GM10266 (cell line): ENCODE measurements around the gene PPFIA4.

Experiments used
- DNase-seq: peaks from one replicate; pipeline ENCODE4 v3.0.0; 2012; ENCODE audit errors: extremely low spot score
- TF ChIP-seq, protein P1 (sequence below): IDR thresholded peaks from 2 replicates; pipeline ENCODE4 v1.5.1; 2012; ENCODE audit warnings: mild to moderate bottlenecking, low read depth; ENCODE audit not compliant: control insufficient read depth, insufficient read depth; ENCODE audit errors: missing control alignments

PPFIA4 gene

DNA sequence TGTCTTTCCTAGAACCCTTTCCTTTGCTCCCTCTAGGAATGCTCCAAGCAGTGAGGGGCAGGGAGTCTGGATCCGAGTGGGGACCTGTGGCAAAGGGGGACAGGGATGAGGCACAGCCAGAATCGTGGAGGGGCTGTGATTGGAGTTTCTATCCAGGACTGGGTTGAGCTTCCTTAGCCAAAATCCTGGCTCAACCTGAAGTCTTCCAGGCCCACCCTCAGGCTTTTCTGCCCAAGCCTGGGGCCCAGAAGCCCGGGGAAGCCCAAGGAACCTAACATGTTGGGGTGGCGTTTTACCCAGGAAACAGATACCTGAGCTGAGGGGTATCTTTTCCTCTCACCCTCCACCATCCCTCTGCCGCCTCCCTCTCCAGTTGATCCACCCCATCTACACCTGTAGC, 54.2 kb downstream of the PPFIA4 start:
- DNase-seq = no peak
- TF ChIP-seq, protein P1, sequence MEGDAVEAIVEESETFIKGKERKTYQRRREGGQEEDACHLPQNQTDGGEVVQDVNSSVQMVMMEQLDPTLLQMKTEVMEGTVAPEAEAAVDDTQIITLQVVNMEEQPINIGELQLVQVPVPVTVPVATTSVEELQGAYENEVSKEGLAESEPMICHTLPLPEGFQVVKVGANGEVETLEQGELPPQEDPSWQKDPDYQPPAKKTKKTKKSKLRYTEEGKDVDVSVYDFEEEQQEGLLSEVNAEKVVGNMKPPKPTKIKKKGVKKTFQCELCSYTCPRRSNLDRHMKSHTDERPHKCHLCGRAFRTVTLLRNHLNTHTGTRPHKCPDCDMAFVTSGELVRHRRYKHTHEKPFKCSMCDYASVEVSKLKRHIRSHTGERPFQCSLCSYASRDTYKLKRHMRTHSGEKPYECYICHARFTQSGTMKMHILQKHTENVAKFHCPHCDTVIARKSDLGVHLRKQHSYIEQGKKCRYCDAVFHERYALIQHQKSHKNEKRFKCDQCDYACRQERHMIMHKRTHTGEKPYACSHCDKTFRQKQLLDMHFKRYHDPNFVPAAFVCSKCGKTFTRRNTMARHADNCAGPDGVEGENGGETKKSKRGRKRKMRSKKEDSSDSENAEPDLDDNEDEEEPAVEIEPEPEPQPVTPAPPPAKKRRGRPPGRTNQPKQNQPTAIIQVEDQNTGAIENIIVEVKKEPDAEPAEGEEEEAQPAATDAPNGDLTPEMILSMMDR = no peak

GRCh38 chr1:203081465-203082230, 55.4 kb downstream of the PPFIA4 start:
- TF ChIP-seq, protein P1 = no peak
- DNase-seq = no peak

GRCh38 chr1:203082231-203082505, 55.9 kb downstream of the PPFIA4 start:
- TF ChIP-seq, protein P1 = no peak
- no peak for DNase-seq

DNA sequence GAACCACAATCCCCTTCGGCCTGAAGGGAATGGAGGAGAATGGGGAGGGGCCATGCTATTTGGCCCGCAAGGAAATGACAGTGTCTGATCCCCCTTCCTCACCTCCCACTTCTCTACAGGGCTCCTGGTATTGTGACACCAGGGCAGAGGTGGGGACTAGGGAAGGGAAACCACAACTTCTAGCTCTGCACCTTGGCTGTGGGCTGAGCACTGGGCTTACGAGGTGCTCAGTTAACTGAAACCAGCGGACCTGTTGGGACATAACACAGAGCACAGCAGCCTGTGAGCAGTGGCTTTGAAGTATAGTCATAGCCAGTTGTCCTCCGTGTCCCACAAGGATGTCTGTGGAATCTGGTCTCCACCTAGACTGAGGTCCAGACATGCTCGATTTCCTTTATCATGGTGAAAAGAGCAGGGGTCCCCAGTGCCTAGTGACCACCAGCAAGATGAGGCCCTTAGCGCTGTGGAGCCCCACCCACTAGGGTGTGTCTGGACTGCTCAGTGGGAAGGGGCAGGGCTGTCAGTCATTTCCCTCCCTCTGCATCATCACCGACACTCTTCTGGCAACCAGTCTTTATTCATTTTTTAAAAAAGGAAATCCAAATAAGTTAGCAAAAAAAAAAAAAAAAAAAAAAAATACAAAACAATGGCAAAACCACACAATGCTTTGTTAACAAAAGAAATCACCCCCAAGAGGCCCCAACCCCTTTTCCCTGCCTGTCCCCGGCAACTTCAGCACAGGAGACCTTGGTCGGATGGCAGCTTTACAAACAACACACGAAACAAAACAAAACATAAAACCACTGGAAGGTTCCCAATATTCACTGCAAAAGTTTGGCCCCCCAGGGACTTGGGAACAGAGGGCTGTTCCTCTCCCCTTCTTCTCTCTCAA, 56.5 kb downstream of the PPFIA4 start:
- no peak for DNase-seq
- TF ChIP-seq, protein P1 = no peak

DNA sequence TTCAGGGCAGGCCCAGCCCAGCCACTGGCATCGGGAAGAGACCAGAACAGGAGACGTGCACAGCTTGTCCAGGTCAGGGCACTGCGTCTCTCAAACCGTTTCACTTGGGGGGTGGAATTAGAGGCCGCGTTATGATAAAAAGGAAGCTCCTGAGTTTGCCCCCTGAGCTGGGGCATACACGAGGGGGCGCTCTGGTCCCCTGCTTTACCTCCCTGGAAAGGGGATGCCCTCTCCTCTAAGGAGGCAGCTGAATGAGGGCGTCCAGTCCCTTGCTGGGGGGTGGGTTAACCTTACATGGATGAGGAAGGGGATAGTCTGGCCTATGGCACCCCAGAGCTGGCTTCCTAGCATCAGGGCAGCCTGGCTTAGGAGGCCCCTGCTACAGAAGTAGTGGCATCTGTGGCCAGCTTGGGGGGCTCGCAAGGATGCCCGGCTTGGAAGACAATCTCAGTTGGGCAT, 57.2 kb downstream of the PPFIA4 start:
- TF ChIP-seq, protein P1 = no peak
- DNase-seq = no peak

DNA sequence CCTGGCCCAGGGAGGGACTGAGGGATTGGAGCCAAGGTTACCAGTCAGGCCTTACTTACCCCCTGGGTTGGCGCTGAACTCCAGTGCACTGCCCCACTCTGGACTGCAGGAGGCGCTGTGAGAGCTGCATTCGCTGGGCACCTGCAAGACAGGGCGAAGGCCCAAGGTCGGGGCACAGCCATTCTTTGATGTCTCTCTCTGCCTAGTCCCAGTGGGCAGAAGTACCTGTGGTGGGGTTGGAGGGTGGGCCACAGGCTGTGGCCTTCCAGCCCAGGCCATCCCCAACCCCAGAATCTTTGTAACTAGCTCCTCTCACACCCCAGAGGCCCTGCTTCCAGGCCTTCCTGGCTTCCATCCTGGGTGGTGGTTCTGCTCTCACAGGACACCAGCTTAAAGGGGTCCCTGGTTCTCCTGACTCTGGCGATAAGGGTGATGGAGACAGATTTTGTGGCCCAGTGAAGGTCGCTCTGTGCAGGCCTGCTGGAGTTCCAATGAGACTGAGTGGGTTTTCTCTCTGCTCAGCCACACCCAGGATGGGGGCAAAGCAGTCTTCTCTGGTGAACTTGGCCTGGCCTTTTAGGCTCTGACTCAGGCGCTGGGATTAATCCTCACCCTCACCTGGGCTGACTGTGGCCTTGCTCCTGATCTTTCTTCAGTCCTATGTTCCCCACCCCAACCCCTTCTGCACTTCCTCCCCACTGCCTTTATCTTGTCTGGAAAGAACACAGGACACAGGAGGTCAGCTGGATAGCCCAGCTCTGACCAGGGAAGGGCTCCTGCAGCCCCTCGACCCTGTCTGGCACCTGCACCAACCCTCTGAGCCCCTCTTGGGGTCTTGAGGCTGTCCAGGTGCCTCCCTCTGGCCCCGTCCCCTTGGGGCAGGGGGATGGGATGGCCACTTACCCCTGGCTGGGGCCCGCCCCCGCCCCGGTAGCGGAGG, 58.6 kb downstream of the PPFIA4 start:
- TF ChIP-seq, protein P1 = peak; percentile 56
- DNase-seq = peak; percentile 62
